T-helper 1 cell treated with Interleukin-12 subunit alpha and Interleukin-12 subunit beta and Interleukin-4 antibody, amounts not matched to agents 30 μg/mL and 1 μg/mL, for 36 hours (primary cell): ENCODE results near the gene NT5DC3.

Experiments used
- H3K27ac Mint-ChIP-seq: one replicate; pipeline ENCODE4 v1.8.0; 2021; ENCODE audit warnings: mild to moderate bottlenecking, mixed read lengths
- H3K27me3 Mint-ChIP-seq: one replicate; pipeline ENCODE4 v1.8.0; 2021; ENCODE audit warnings: low read depth, mixed read lengths
- H3K36me3 Mint-ChIP-seq: one replicate; pipeline ENCODE4 v1.8.0; 2021; ENCODE audit warnings: low read depth, mixed read lengths
- H3K4me1 Mint-ChIP-seq: one replicate; pipeline ENCODE4 v1.8.0; 2021; ENCODE audit warnings: low read depth, mixed read lengths
- H3K4me3 Mint-ChIP-seq: one replicate; pipeline ENCODE4 v1.8.0; 2021; ENCODE audit warnings: mild to moderate bottlenecking, moderate library complexity, mixed read lengths
- H3K9me3 Mint-ChIP-seq: one replicate; pipeline ENCODE4 v1.8.0; 2021; ENCODE audit warnings: mixed read lengths

The NT5DC3 gene

GRCh38 chr12:103799857-103800771, 40.9 kb downstream of the NT5DC3 start:
- Mint-ChIP-seq H3K27me3 (no peaks in the 10 kb centered on the region), H3K36me3 (peaks cover 2% of the 10 kb centered on the region), H3K4me1 (peaks cover 2% of the 10 kb centered on the region)

DNA sequence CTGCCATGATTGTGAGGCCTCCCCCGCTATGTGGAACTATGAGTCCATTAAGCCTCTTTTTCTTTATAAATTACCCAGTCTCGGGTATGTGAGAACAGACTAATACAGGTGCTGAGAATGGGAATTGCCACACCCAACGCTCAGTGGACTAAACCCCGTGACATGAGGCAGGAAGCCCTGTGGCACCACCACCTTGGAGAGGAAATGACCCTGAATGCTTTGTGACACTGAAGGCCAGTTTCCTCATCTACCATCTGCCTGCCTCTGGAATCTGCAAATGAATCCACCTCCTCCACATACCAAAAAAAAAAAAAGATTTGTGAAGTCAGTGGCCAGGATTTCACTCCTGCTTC, 41.6 kb downstream of the NT5DC3 start:
- peaks cover 2% of the 10 kb centered on the region for H3K36me3 Mint-ChIP-seq

More at GRCh38 chr12:103799857-103800771, 40.9 kb downstream of the NT5DC3 start:
- Mint-ChIP-seq H3K4me3 (no peak overlapping the region), H3K27ac (no peak overlapping the region), H3K9me3 (no peaks in the 10 kb centered on the region)

DNA sequence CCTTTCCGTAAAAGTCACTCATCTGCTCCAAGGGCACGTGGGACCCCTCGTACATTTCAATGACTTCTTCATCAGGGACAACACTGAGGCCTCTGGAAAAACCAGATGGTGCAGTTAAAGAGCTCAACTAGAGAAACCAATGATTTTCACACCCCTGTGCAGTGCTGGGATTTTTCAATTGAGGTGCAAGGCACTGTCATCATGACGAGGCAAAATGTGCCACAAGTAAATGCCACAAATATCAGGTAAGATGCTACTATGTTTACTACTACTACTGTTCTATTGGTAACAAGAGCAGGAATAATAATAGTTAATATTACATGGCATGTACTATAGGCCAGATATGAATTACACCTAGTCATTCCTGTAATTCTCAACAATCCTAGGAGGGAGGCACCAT, 42.4 kb downstream of the NT5DC3 start:
- H3K36me3 Mint-ChIP-seq: no peaks in the 10 kb centered on the region
- peaks cover 2% of the 10 kb centered on the region for H3K4me1 Mint-ChIP-seq
- H3K27me3 Mint-ChIP-seq: no peaks in the 10 kb centered on the region

More for the DNA sequence above, 41.6 kb downstream of the NT5DC3 start:
- no peak overlapping the region for H3K4me3 Mint-ChIP-seq
- no peaks in the 10 kb centered on the region for H3K27me3 Mint-ChIP-seq
- H3K9me3 Mint-ChIP-seq: no peaks in the 10 kb centered on the region
- H3K4me1 Mint-ChIP-seq: peaks cover 2% of the 10 kb centered on the region
- H3K27ac Mint-ChIP-seq: no peak overlapping the region

DNA sequence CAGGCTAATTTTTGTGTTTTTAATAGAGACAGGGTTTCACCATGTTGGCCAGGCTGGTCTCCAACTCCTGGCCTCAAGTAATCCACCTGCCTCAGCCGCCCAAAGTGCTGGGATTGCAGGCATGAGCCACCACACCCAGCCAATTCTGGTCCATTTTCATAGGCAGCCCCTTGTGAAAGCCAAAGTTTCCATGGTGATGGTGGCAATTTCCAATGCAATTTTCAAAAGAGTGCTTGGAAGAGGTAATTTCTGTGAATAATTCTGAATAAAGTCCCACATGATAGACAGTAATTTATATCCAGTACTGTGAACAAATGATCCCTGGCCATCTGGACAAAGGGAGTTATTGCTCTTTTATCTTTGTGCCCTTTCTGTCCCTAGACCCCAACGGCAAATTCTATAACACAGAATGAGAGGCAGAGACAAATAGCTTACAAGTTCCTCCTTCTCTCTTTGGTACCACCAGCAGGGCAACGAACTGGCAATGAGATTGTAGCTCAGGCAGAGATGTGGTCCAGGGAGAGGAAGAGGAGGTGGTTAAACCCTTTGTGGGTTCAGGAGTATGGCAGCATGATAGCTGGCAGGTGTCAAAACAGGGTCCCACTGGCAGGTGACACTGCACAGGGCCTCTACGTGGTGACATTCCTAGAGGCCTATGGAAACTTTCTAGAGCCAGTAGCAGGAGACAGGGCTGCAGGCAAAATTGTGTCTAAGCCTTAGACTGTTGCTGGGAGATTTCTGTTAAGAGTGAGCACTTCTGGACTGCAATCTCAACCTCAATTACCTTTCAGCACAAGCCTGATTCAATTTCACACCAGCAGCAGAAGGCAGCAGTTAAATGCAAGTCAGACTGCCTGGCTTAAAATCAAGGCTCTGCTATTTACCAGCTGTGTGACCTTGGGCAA, 46.5 kb downstream of the NT5DC3 start:
- no peak overlapping the region for H3K27ac Mint-ChIP-seq
- no peaks in the 10 kb centered on the region for H3K27me3 Mint-ChIP-seq
- no peaks in the 10 kb centered on the region for H3K4me1 Mint-ChIP-seq
- H3K36me3 Mint-ChIP-seq: peaks cover 2% of the 10 kb centered on the region
- no peaks in the 10 kb centered on the region for H3K9me3 Mint-ChIP-seq
- no peak overlapping the region for H3K4me3 Mint-ChIP-seq

More for the DNA sequence above, 42.4 kb downstream of the NT5DC3 start:
- Mint-ChIP-seq H3K9me3 (no peaks in the 10 kb centered on the region), H3K4me3 (no peak overlapping the region), H3K27ac (no peak overlapping the region)

- Mint-ChIP-seq H3K36me3 (peaks cover 2% of the 10 kb centered on the region), H3K4me1 (no peaks in the 10 kb centered on the region), H3K27ac (no peak overlapping the region), H3K4me3 (no peak overlapping the region), H3K9me3 (no peaks in the 10 kb centered on the region), H3K27me3 (no peaks in the 10 kb centered on the region)
Observed at GRCh38 chr12:103793512-103794045, 47.5 kb downstream of the NT5DC3 start.

DNA sequence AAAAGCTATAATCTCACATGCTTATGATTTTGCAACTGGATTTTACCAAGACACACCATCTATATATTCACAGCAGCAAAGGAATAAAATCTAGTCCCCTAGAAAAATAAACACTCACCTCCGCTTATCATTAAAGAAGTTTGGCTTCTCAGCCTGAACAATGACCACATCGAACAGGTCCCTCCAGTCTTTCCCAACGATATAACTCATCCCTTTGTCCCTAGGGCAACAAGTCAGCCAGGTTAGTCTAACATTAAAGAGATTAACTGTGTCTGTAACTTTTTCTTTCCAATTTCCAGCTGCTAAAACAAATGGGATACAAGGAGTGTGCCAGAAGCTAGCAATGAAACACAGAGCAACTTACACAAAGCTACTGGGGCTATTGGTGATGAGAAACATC, 48.0 kb downstream of the NT5DC3 start:
- Mint-ChIP-seq H3K27ac (no peak overlapping the region), H3K9me3 (no peaks in the 10 kb centered on the region), H3K27me3 (no peaks in the 10 kb centered on the region), H3K36me3 (peaks cover 2% of the 10 kb centered on the region), H3K4me3 (no peak overlapping the region), H3K4me1 (no peaks in the 10 kb centered on the region)

DNA sequence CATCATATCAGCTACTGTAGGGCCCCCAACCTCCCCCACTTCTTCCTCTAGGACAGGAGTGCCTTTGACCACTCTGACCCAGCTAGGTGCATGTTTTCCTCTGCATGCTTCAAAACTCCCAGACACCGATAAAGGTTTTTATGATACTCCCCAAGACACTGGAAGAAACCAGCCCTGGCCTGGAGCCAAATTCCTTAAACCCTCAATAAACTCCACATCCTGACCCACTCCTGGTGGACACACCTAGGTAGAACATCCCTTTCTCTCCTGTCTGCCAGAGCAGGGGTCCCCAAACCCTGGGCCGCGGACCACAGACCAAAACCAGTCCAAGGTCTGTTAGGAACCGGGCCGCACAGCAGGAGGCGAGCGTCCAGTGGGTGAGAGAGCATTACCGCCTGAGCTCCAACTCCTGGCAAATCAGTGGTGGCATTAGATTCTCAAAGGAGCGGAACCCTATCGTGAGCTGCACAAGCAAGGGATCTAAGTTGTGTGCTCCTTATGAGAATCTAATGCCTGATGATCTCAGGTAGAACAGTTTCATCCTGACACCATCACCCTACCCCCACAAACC, 49.6 kb downstream of the NT5DC3 start:
- Mint-ChIP-seq H3K4me3 (no peak overlapping the region), H3K27ac (no peak overlapping the region), H3K36me3 (peaks cover 2% of the 10 kb centered on the region), H3K9me3 (no peaks in the 10 kb centered on the region), H3K27me3 (no peaks in the 10 kb centered on the region), H3K4me1 (no peaks in the 10 kb centered on the region)

GRCh38 chr12:103786201-103786600, 54.8 kb downstream of the NT5DC3 start:
- H3K36me3 Mint-ChIP-seq: peaks cover 4% of the 10 kb centered on the region

GRCh38 chr12:103785243-103786031, 55.6 kb downstream of the NT5DC3 start:
- Mint-ChIP-seq H3K27me3 (no peaks in the 10 kb centered on the region), H3K27ac (no peak overlapping the region), H3K36me3 (peaks cover 4% of the 10 kb centered on the region), H3K4me1 (no peaks in the 10 kb centered on the region), H3K9me3 (no peaks in the 10 kb centered on the region), H3K4me3 (no peak overlapping the region)

More at GRCh38 chr12:103786201-103786600, 54.8 kb downstream of the NT5DC3 start:
- Mint-ChIP-seq H3K27ac (no peak overlapping the region), H3K27me3 (no peaks in the 10 kb centered on the region), H3K4me3 (no peak overlapping the region), H3K4me1 (no peaks in the 10 kb centered on the region), H3K9me3 (no peaks in the 10 kb centered on the region)

- Mint-ChIP-seq H3K4me1 (no peaks in the 10 kb centered on the region), H3K36me3 (peaks cover 6% of the 10 kb centered on the region), H3K27me3 (no peaks in the 10 kb centered on the region), H3K4me3 (no peak overlapping the region), H3K27ac (no peak overlapping the region), H3K9me3 (no peaks in the 10 kb centered on the region)
Observed at GRCh38 chr12:103783744-103784664, 57.0 kb downstream of the NT5DC3 start.

DNA sequence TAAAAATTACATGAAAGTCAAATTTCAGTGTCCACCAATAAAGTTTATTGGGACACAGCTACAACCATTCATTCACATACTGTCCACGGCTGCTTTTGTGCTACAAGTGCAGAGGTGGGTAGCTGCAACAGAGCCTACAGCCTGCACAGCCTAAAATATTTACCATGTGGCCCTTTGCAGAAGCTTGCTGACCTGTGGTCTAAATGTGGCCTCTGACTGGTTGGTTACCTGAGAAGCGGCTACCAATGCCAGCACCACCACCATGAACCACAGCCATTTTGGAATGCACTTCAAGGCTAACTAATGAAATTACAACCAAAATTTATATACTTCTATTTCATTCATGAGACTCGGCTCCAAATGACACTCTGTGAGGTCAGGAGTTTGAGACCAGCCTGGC, 58.6 kb downstream of the NT5DC3 start:
- no peaks in the 10 kb centered on the region for H3K27me3 Mint-ChIP-seq
- H3K4me1 Mint-ChIP-seq: no peaks in the 10 kb centered on the region
- peaks cover 6% of the 10 kb centered on the region for H3K36me3 Mint-ChIP-seq
- H3K4me3 Mint-ChIP-seq: no peak overlapping the region
- no peaks in the 10 kb centered on the region for H3K9me3 Mint-ChIP-seq
- no peak overlapping the region for H3K27ac Mint-ChIP-seq

DNA sequence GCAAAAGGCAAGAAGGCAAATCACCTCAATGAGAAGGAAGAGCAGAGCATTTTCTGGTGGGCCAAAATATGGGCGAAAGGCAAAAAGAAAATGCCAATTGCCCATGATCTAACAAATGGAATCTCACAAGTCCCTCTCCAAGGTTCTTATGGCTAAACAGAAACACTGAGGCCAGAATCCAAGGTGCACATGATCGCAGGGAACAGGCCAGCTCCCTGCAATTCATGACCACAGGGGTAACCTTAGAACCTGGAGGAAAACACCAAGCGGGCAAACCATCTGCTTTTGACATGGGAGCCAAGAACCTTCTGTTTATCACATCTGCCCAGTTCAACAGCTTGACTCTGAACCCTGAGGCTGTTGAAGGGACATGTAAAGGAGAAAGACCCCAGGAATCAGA, 60.0 kb downstream of the NT5DC3 start:
- H3K27me3 Mint-ChIP-seq: no peaks in the 10 kb centered on the region
- peaks cover 3% of the 10 kb centered on the region for H3K36me3 Mint-ChIP-seq
- no peaks in the 10 kb centered on the region for H3K4me1 Mint-ChIP-seq
- no peaks in the 10 kb centered on the region for H3K9me3 Mint-ChIP-seq
- no peak overlapping the region for H3K27ac Mint-ChIP-seq
- no peak overlapping the region for H3K4me3 Mint-ChIP-seq

GRCh38 chr12:103780093-103780440, 61.0 kb downstream of the NT5DC3 start:
- Mint-ChIP-seq H3K27me3 (no peaks in the 10 kb centered on the region), H3K27ac (no peak overlapping the region), H3K9me3 (no peaks in the 10 kb centered on the region), H3K4me1 (no peaks in the 10 kb centered on the region), H3K36me3 (peaks cover 2% of the 10 kb centered on the region), H3K4me3 (no peak overlapping the region)
